SHP77 (cell line): ENCODE results near the gene GDPD5.

ENCODE experiments used
- DNase-seq, 2 experiments: peaks; one replicate each; lab custom pipeline; 2025; lab: John Stamatoyannopoulos, UW

GDPD5 gene

DNA sequence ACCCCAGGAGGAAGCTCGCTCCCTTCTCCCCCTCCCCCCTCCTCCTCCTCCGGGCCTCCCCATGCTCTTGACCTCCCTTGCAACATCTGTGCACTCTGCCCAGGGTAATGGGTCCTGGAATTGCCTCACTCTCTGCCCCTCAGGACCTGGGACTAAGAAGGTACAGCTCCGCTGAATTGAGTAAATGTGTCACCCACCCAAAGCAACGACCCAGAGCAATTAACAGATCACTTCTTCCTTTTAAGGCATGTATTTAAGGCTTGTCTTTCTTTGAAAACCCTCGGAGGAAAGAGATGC lies 15.1 kb downstream of the GDPD5 start:
- DNase-seq, result no peak

DNA sequence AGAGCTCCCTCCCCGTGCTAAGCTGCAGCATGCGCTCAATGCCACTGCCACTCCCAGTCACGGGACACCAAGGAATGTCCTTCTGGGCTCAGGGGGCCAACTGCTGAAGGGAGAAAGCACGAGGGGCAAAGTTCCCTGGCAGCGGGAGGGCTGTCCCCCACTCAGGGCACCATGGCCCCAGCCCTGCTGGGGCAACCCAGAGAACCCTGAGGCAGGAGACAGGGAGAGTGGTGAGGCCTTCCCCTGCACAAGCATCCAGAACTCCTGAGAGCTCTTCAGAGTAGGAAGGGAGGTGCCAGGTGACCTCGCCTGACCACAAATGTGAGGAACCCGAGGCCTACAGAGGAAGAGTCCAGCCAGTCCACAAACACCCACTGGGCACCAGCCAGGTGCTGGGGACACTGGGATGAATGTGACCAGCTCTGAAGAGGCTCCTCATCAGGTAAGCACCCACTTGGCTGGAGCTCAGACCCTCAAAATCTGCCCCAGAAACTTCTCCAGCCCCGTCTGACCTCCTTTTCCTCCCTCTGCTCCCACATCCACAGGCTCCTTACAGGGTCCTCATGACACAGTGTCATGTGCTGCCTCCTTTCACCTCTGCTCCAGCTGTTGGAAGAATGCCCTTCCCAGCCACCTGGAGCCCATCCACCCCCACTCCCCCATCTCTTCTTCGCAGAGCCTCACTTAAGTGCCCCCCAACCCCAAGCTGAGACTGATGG lies 15.6 kb downstream of the GDPD5 start:
- no peak for DNase-seq

DNA sequence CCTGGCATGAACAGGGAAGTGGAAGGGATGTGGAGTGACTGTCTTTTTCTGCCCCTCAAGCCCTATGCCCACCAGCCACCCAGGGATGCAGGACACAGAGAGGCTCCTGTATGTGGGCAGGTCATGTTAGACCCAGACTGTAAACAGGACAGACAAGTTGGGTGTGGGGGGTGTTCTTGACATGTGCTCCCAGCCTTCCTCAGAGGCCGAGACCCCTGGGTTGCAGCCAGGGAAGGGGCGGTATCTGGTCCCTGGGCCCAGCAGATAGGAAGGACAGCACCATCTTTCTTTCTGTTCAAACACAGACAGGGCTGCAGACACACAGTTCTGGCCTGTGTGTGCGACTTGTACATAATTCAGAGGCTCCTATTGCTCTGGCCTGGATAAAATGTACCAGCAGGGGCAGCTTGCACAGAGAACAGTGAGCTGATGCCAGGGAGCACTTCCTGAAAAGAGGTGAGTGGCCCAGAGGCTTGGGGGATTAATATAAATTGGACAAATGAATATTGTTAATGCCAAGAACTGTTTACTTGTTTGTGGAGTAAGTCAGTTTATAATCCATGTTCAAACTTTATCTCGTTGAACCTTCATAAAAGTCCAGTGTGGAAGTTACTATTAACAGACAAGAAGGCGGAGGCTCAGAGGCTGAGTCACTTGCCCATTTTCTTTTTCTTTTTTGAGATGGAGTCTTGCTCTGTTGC lies 16.6 kb downstream of the GDPD5 start:
- no peak for DNase-seq

DNA sequence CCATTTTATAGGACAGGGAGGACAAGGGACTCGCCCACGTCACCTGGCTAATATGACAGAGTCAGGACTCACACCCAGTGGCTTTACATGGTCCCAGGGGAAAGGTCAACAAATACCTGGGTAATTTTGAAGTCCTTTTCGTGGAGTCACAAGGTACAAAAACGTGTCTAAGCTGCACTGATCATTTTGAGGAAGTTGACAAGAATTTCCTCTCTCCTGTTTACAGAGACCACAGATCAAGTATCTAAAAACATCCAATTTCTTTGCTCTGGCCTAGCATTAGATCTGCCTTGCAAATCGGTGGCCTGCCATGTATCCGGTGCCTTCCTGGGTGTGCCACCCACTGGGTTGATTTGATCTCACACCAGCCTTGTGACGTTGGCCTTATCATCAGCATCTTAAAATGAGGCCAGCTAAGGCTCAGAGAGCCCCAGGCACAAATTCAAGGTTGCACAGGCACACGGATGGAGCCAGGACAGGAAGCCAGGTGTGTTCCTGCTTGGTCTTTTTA lies 17.6 kb downstream of the GDPD5 start:
- no peak for DNase-seq

DNA sequence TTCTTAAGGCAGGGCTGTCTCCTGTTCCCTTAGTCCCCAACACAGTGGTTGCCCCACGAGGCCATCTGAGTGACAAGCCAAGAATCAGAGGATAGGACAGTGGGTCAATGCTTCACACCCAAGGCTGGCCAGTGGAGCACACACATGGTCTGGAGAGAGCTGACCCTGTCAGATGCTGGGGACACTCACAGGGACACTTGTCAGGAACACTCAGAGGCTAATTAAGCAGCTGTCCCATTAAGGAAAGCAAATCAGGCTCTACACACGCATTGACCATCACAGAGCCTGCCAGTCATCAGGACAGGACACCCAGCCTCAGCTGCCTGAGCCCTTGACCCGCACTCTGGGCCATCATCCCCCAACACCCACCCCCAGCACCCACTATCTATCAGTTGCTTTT lies 18.2 kb downstream of the GDPD5 start:
- DNase-seq, result no peak

DNA sequence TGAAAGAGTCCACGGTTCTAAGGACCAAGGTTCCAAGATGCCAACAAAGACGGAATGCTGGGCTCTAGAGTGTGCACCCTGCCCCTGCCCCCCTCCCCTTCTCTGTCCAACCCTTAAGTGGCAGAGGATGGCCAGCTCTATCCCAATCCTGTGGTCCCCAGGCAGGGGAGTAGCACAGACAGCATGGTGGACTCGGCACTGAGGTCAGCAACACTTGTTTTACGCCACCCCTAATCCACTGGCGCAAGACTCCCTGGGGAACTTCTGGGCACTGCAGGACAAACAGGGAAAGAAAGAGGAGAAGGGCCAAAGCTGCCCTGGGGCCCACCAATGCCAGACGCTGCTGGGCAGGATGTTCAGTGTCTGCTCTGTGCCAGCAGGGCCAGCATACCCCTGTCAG lies 18.9 kb downstream of the GDPD5 start:
- no peak for DNase-seq

DNA sequence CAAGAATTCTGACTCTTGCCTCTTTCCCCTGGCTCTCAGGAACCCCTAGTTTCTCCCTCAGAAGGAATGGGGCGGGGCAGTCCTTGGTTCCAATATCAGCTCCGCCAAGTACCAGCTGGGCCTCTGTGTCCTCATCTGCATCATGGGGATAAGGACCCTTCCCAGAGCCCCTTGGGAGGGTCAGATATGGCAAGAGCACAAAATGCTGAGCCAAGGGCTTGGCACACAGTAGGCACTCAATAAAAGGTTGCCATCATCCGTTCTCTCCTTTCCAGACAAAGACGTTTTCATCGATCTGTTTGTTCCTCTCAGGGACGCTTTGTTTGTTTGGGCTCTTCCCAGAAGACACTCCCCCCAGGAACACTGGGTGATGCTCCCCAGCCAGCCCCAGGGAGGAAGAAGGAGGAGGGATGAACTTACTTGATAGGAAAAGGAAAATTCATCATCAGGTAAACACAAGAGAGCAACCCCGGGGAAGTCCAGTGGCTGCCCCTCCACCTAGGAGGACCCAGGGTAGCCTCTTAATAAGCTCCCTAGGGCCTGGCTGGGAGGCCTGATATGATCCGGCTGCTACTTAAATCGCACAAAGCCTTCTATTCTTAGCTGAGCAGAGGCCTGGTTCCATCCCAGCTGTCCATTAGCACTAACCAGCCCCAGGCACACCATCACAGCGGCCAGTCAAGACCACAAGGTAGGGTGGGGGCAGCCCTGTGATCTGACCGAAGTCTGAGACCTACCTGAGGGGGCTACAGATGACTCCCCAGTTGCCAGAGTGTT lies 19.6 kb downstream of the GDPD5 start:
- no peak for DNase-seq

DNA sequence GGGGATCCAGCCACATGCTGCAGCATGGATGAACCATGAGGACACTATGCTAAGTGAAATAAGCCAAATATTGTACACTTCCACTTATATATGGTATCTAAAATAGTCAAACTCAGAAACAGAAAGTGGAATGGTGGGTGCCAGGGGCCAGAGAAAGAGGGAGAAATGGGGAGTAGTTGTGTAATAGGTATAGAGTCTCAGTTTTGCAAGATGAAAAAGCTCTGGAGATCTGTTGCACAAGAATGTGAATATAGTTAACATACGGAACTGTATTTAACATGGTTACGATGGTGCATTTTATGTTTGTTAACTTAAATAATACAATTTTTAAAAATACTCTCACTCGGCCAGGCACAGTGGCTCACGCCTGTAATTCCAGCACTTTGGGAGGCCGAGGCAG lies 21.2 kb downstream of the GDPD5 start:
- no peak for DNase-seq

DNA sequence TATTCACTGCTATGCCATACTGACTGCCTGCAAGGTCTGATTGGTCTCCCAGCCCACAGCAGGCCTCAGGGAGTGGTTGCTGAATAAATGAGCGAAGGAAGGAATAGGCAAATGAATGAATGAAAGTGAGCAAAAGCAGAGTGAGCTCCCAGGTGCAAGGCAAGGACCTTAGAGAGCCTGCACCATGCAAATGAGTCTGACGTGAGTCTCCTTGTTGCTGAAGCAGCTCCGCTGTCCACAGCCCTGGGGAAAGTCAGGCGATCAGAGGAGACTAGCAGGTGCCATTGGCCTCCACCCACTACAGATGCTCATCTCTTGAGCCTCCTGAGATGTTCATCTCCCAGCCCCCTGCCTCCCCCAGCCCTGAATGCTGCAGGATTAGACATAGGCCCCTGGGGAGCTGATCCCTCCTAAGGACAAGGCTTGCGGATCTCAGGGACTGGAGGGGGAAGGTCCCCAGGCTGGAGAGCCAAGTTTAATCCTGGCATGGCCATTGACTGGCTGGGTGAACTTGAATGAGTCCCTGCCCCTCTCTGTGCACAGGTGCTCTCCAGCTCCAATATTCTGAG lies 22.1 kb downstream of the GDPD5 start:
- DNase-seq, result no peak

DNA sequence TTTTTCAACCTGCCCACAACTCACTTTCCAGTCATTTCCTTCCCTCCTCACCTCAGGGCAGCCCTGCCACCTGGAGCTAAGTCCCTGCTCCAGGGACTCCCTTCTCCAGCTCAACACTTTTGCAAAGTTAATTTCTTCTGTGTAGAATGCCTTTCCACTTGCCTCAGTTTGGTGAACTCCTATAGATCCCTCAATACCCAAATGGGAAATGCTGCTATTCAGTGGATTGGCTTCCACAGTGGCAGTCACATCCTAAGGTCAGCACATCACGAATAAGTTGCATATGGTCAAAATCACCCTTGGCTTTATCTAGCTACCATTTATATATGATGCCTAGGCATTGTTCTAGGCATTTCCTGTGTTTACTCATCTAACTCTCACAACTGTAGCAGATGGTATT lies 23.6 kb downstream of the GDPD5 start:
- DNase-seq, result no peak

DNA sequence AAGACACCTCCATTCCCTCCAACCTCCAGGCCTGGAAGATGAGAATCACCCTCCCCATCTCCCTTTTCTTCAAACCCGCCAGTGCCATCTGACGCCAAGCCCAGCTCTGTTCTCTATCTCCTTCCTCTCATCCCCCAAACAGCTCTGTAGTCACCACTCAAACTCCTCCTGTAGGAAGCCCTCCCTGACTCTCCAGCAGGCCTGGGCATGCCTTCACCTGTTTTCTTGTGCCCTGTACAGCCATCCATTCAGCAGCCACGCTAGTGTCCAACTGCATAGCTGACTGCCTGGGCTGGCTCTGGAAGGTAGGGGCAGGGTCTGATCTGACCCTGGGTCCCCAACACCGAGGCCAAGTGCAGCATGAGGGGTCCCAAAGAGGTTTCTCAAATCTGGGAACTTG lies 25.0 kb downstream of the GDPD5 start:
- DNase-seq, result no peak

DNA sequence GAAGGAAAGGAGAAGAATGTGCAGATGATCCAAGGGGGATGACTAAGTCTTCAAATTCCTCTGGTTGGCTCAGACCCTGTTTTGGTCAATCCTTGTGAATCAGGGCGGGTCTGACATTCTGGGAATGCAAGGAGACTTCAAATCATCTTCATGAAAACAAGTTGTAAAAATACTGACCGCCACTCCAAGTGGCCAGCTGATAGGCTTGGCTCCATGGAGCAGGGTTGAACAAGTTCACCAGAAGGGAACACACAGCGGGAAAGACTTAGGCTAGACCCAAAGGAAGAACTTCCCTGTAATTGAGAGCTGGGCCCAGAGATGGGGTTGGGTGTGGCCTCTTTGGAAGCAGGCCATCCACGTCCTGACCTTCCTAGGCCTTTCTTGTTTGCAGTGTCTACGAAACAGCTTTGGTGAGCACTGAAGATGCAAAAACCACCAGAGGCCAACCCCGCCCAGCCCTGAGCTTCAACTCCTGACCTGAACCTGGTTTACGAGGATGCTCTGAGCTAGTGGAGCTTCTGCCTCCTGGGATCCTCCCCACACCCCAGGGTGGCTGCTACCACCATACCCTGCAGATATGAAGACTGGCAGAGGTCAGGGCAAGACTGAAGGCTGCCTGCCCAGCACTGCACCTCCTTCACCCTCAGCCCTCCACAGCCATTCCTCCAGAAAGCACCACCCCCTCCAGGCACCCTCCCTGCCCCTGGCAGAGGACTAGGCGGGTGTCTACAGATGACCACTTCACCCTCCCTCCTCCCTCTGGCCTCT lies 26.1 kb downstream of the GDPD5 start:
- DNase-seq, result no peak

DNA sequence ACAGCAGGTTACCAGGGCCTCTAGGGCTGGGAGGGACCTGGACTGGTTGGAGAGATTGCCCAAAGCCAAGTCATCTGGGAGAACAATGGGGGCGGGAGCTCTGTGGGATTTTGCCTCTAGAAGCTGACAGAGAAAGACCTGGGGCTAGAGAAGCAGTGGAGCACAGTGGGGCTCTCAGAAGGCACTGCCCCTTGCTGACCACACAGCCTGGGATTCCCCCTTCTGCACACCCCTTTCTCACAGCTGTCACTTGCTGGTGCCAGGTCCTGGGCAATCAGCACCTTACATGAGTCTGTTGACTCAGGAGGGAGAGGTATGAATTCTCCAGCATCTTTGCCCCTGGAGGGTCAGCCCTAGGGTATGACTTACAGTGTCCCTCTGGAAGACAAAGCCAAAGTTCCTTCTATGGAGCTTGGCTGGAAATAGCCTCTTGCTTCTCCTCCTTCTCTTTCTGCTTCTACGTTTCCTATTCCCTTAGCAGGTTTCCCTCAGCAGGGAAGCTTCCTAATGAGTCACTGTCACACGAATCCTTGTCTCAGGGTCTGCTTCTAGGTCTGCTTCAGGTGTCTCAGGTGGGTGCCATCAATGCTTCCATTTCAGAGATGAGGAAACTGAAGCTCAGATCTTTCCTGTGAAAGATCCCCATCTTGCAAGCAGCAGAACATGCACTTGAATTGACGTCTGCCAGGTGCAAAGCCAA lies 27.0 kb downstream of the GDPD5 start:
- no peak for DNase-seq

DNA sequence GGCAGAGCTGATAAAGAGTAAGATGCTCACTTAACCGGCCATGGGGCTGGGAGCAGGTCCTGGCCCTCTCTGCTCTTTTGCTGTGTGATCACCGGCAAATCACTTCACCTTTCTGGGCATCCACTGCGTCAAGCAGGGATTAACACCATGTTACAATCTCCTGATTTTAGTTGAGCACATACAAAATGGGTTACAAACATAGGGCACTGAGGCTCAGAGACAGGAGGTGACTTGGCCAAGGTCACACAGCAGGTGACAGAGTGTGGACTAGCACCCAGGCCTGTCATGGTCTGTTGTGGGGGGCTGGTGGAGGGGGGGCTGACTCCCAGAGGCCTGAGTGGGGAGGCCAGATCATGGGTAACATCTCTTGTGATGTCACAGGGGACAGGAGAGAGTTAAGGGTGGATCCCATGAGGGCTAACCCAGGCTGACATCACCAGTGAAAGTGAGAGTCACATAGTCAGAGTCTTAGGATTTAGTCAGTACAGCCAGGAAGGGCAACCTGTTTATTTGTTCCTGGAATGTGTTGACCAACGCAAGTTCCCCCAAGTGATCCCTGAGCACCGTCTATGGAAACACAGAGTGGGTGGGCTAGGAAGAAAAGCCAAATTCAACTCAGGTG lies 27.8 kb downstream of the GDPD5 start:
- DNase-seq, result no peak

DNA sequence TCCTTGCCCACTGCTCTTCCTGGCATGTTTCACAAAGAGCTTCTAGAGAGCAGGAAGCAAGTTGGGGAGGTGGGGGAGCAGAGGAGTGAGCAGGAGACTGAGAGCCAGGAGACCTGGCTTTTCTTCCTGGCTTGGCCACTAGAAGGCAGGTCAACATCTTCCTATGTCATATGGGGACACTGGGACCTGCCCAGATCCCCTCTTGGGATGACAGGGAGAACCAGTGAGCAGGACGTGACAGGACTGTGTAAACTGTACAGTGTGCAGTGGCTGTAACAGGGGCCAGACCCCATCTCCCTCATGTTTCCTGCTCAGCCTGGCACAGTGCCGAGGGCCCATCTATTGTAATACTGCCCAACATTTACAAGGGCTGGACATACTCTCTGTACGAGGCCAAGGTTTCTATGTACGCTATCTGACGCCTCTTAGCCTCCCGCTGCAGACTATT lies 29.4 kb downstream of the GDPD5 start:
- DNase-seq, result no peak

DNA sequence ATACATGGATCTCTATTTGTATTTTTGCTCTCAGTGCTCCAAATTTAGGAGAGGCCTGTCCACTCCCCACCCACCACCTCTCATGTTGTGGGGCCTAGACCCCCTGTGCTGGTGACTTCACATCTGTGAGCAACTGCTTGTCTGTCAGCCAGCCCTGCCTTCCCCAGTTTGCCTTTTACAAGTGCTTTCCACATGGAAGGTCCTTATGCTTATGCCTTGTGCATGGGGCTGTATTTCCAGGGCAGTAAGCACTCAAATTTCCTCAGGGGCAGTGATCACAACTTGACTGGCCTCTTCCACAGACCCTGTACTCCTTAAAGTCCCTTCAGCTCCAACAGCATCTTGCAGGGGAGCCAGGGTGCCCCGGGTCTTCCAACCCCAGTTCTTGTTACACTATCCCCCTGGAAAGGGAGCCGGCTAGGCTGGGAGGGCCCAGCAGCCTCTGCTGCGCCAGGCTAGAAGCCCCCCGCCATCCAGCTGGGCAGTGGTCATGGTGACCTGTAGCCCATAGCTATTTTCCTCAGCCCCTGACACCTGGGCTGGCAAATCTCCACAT lies 29.9 kb downstream of the GDPD5 start:
- DNase-seq, result no peak

DNA sequence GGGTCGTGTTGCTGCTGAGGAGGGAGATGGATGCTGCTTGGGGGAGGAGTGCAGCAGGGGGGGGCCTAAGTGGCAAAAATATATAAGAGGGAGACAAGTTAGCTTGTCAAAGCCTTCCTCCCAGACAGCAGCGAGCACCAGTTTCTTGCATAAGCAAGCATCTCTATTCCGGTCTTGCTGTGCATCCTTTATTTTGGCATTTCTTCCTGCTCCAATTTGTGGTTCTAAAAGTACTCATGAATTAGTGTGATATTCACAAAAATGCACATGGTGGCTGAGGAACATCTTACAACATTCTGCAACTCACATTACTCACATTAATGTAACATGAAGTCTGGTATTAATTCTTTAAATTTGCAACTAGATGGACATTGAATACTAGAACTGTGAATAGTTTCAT lies 32.1 kb downstream of the GDPD5 start:
- no peak for DNase-seq

DNA sequence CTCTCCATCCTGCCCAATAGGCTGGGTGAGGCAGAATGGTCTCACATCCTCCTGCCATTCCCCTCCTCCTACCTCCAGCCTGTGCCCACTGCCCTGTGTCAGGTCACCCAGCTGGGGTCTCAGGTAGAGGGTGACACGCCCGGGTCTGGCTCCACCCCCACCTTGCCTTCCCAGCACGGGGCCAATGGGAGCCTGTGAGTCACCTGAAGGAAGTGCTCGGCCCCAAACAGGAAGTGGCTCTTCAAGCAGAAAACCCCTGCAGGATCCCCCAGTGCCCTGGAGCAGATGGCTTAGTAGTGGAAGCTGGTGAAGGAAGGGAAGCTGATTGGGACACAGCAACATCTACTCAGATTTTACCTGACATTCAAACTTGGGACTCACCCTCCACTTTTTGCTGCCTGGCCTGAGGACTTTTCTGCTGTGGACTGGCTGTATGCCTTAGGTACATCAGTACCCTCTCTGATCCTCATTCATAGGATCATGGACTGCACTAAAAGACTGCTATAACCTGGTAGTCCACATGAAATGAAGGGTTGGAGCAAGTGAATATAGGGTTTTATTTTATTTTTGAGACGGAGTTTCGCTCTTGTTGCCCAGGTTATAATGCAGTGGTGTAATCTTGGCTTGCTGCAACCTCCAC lies 33.4 kb downstream of the GDPD5 start:
- DNase-seq, result no peak

DNA sequence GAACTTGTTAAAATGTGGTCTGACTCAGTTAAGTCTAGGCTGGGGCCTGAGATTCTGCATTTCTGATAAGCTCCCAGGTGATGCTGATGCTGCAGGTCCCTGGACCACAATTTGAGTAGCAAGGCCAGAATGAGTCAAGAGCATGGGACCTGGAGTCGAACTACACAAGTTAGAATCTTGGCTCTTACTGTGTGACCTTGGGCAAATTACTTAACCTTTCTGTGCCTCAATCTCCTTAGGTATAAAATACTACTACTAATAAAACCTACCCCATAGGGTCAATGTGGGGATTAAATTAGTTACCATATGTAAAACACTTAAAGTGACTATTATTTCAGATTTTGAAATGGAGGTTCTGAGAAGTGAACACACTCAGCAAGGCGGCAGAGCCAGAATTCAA lies 34.3 kb downstream of the GDPD5 start:
- DNase-seq, result no peak
